ENCODE measurements around the gene ACADS.

ACADS gene

DNA sequence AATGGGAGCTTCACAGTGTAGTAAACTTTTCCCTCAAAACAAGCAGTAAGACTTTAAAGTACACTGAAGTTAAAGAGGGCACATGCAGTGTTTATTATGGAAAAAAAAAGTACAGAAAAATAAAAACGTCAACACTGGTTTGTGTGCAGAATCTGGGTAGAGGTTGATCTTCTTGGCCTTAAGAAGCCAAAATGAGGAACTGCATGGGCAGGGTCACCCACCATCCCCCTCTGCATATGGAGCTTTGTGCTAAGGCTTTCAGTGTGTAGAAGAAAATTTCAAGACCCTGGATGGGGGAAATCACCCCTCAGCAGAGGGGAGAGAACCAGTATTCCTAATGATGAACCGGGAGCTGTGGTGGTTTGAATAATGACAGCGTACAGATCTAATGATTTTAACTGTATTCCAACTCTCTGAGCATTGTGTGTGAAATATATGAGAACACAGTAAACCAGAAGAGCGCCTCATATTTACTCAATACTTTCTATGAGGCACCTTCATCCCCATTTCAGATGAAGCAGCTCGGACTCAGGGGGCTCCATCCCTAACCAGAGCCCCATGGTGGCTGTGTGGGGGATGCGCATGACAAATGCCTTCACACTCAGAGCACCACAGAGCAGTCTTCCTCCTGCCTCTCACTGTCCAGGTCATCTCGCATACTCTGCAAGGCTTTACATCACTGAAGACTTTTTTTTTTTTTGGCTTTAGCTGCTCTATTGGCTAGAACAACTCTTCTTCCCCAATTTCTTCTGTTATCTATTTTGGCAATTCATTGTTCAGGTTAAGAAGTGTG, 33.4 kb downstream of the ACADS start:
- DNase-seq = no peak

DNA sequence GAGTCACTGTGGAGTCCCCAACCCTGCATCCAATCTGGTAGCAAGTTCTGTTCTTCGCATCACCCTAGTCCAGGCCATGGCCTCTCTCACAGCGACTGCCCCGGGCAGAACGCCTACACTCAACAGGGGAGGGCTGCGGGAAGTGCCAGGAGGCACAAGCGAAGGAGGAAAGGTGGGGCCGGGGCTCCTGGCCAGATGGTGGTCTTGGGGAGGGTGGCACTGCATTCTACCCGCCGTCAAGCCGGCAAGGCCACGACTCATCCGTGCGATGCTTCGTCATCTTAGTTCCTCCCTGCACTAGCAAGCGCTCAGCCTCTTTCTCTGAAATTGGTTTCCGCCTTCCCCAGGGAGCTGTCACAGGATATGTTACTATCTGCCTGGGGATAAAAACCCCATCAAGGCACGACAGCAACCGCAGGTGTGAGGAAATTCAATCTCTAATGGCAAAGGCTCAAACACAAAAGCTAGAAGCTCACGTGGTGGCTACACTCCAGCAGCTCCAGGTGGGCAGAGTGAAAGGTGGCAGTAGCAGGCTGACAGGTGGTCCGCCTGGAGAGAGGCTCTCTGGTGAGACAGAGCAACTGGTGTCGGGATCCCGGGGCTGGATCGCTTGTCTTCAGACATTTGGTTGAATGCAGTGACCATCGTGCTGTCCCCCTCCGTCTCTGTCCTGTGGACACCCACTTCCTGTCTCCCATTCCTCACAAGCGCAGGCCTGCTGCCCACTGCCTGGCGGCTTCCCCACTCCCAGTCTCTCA, 34.1 kb downstream of the ACADS start:
- DNase-seq = peak; percentile 92

DNA sequence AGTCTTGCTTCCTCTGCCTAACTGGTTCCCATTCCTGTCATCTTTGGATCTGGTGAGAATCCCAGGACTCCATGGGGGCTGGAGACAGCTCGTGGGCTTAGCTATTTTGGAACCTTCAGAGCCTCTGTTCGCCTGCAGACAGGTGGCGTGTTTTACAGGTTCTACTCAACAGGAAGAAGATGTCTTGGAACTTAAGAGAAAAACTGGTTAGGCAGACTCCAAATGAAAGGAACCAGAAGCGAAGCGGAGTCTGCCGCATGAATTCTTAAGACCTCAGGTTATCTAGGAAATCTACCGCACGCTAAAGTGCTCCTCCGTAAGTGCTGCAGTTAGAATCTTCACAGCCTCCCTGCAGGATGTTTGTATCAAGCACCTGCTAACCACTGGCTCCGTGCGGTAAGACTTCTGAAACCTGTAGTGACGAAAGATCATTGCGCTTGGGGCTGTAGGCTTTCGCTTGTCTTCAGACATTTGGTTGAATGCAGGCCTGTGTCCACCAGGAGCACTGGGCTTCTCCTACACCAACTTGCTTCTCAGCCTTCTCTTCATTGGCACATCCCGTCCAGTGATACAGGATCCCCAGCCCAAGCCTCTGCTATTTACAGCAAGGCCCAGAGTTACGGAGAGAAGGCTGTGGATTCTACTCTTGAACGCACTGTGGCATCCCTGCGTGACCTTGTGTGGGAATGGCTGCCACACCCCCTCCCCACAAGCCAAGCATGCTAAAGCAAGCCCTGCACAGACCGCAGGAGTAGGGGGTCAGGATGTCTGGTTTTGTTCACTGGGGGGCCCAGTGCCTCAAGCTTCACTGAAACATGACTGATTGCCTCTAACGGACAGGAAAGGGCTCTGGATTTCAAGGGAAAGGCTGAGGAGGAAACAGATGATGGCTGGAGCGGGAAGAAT, 35.0 kb downstream of the ACADS start:
- DNase-seq = no peak

DNA sequence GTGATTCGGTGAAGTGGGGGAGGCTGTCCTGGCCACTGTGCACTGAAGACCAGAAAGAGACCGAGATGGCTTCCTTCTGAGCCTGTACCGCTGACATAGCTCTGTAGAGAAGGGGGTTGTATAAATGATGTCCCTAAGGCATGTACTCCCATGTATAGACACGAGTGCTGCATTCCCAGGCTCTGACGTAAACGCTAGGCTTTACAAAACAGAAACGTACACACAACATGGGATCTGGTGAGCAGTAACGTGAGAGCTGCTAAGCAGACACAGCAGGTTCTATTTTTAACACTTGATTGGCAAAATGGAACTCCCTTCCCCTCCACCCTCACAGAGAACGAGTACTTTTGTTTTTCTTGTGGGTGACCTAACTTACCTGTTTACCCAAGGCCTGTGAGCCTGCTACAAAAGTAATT, 35.9 kb downstream of the ACADS start:
- no peak for DNase-seq

DNA sequence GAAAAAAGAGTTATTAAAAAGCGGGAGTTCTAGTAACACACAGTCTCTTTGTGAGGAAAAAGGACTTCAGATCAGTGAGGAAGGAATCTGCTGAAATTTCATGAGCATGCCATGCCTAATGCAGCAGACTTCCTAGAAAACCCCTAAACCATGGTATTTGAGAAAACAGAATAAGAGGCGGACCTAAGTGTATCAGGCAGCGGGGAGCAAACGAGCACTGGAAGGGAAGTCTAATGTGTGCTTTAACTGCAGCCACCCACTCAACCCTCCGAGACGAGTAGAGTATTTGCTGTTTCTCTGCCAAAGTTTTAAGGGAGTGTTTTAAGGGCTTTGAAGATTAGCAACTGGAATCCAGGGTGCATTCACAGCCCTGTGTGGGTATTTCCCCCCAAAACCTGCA, 36.5 kb downstream of the ACADS start:
- no peak for DNase-seq

DNA sequence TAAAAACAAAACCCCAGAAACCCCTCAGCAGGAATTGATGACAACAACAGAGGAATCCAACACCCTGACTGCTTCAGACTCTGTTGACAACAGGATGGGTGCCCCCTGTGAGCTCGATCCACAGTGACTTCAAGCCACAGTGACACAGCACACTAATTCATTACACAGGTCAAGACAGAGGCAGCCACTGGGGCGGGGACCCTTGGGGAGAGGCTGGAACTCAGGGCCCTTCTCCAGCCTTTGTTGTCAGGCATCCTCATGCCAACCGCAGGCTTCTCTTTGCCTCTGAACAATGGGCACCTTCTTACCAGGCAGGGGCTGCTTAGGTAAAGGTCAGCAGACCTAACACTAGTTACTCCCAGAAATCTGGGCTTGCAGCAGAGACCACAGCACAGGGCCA, 37.6 kb downstream of the ACADS start:
- DNase-seq = no peak

DNA sequence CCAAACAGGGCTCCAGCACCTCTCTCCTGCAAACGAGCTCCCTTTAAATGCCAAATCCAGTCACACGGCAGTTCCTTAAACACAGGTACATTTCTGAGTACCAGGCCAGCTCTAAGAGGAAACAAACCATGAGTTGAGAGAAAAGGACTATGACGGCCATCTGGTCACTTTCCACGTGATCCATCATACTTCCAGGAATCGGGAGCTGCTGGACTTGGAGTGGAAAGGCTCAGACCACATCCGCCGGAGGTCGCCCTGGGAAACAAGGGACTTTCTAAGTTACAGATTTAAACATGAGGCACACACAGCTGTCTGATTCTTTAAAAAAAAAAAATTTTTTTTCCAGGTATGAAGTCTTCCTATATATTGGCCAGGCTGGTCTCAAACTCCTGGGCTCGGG, 39.2 kb downstream of the ACADS start:
- DNase-seq = no peak

DNA sequence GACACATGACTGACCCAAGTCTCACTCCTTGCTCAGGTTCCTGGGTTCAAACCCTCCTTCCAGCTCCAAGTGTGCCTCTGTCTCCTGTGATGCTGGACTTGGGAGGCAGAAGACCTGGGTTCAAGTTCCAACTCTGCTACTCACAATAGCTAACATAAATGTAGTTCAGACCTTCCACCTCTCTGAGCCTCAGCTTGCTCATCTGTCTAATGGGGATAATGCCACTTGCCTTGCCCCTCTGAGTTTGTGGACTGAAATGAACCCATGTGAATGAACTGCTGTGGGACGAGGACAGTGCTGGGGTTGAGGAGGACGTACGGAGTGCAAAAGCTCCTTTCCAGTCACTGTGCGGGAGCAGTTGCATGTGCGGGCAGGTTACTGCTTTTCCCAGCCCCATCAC, 40.9 kb downstream of the ACADS start:
- DNase-seq = no peak

DNA sequence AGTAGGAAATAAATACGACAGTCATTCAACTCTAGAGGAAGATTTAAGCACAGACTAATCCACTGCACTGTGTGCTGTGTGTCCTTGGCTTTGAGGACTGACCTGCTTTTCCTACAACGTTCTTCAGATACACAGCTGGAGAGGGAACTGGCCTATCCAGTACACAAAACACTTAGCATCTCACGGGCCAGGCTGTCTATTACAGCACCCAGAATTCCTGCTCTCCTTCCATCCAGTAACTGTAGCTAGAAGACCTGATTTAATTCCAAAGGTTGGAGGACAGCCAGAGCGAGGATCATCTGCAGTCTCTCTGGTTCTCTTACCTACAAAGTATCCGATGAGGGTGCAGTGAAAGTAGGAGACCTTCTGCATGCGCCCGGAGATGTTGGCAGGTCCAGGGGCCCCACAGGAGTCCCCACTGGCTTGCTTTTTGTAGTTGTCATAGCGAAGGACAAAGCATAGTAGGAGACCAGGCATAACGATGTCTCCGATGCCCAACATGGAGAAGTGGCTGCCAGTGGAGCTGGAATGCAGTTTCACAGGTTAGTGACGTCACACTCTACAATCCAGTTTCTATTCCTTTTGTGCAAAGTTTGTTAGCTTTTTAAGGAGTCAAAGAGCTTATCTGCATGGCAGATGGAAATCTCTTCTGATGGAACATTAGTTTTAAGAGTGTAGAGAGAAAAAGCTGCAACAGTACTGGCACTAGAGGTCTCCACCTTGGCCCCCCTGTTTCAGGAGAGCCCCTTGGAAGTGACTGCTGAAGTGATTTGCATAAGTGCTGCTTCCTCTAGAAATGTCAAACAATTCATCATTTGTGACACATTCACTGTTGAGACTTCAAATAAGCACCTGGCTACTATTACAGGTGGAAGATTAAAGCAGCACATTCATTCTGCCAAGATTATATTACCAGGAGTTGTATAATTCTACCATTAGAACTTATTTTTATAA, 41.7 kb downstream of the ACADS start:
- DNase-seq = no peak

DNA sequence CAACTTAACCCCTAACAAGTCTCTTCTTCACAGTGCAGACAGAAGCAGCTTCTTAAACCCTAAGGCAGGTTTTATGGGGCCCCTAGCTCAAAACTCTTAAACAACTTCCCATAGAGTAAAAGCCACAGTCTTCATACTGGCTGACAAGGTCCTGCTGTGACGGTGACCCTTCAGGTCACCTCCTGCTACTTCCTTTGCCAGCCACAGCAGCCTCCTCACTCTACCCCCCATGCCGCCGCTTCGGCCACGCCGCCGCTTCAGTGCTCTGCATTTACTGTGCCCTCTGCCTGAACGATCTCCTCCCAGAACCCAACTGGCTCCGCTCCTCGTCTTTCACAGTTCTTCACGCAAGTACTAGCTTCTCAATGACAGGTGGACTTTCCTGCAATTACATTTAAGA, 45.5 kb downstream of the ACADS start:
- no peak for DNase-seq

DNA sequence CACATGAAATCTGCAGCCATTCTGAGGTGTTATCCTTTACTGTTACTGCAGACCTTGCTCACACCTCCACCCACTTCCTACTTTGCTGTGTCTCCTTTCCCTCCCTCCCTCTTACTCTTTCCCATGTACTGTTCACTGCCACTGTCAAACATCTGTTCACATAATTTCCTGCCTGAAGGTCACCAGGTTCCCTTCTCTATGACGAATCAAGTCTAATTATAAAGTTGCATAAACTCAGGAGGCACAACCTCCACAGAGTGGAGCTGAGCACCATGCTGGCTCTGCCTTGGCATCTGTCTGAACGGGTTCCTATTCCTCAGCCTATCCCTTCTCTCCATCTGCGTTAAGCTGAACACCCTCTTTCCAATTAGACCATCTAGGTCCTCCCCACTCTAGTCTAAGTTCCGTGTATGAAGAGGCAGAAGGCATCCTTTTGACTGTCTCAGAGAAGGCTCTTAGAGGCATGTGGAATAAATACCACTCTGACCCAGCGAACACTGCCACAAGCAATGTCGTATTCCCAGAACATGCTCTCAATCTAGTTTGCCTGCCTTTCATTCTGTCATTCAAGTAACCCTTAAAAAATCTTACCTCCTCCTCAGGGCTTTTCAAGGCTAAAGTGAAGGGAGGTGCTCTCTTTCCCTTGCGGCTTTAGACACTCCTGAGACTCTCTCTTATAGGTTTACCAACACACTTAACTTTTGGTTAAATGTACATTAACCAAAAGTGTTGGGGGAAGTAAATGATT, 48.7 kb downstream of the ACADS start:
- peak; percentile 67 for DNase-seq

DNA sequence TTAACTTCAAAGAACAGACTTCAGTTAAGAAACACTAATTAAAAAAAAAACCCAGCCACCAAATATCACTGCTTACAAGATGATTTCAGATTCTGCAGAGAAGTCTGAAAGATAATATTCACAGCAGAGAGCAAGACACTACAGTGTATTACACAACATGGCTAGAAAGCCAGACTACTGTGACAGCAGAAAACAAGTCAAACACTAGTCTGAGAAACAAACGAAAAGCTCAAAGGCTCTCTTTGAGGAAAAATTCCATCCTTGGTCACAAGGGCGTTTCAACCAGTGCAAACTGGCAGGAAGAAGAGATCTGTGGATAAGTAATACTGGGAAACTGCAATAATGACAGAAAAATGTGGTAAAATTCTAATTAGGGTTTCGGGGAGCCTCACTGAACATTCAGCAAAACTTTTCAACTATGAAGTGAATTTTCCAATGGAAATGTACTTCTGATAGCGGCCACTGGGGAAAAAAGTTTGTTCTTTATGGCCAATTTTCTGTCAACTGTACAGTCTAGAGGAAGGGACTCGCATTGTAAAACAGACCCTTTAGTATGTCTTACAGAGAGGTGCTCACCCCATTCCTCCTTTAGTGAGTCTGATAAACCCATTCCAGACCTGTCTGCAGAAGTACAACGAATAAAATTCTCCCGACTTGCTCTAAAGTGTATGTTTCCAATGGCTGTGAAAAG, 50.4 kb downstream of the ACADS start:
- DNase-seq = no peak

DNA sequence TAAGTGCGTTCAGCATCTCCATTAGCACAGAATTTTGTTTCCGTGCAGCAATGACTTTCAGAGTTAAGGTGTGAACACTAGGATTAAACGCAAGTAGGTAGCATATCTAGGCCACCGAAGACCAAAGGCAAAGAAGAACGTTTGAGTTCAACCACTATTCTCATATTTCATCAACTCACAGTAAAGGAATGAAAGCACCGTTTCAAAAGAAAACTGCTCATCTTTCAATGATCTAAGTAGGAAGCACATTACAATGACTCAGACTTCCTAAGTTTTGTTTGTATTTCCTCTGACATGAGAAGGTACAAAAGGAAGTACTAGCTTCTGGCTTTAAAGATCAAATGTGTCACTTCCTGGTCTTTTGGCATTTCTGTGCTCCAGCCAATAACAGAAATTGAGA, 57.6 kb downstream of the ACADS start:
- DNase-seq = no peak

DNA sequence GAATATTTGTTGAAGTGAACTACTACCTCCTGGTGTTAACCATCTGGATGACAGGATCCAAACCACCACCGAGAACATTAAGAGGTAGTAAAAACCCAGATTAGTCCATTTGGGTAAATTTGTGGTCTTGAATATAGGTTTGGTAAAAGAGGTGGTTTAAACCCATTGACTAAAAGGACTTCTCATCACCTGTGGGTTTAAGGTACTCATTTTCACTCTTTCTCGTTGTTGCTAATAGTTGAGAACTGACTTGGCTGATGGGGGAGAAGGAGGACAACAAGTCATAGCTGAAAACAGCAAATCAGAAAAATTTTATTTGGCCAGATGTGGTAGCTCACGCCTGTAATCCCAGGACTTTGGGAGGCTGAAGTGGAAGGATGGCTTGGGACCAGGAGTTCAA, 59.2 kb downstream of the ACADS start:
- DNase-seq = no peak

DNA sequence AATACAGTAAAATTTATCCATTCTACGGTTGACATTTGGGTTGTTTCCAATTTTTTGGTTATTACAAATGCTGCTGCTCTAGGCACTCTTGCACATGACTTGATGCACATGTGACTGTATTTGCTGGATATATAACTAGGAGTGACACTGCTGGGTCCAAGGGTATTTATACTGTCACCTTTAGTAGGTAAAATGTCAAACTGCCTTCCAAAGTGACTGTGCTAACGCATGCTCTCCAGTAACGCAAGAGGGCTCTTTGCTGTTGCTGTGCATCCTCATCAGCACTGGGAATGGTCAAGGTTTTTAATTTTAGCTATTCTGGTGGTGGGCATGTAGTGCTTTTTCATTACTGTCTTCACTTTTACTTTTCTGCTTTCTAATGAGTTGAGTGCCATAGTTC, 62.3 kb downstream of the ACADS start:
- no peak for DNase-seq

All from NCI-H146 (cell line).